NCI-H2171 treated with DMSO at 0.1 percent for 48 hours (cell line): Measurements from ENCODE around the gene IGF2R.
A peak's percentile ranks its signal among the peaks of the same experiment; 100 is the strongest.
"Not testable (repeated sequence)": the region's sequence is repeated elsewhere in the genome, so short reads cannot be mapped to it uniquely, and the experiment has no call there.

ENCODE experiments used
- DNase-seq: peaks from one replicate; lab custom pipeline; 2025; lab: John Stamatoyannopoulos, UW

IGF2R gene

GRCh38 chr6:160137989-160138835 lies 169.3 kb downstream of the IGF2R start:
- peak; percentile 15 for DNase-seq

- DNase-seq: no peak
Measured at GRCh38 chr6:160138839-160139419, 170.0 kb downstream of the IGF2R start.

GRCh38 chr6:160139420-160139851 lies 170.6 kb downstream of the IGF2R start:
- peak; percentile 19 for DNase-seq

GRCh38 chr6:160140493-160140892 lies 171.6 kb downstream of the IGF2R start:
- not testable (repeated sequence) for DNase-seq

GRCh38 chr6:160141001-160141726 lies 172.3 kb downstream of the IGF2R start:
- DNase-seq: peak; percentile 49

- DNase-seq: no peak
Measured at GRCh38 chr6:160142115-160142715, 173.3 kb downstream of the IGF2R start.

- DNase-seq: no peak
Measured at GRCh38 chr6:160146454-160147145, 177.7 kb downstream of the IGF2R start.

GRCh38 chr6:160147146-160147536 lies 178.3 kb downstream of the IGF2R start:
- no peak for DNase-seq

- no peak for DNase-seq
Measured at GRCh38 chr6:160154471-160154870, 185.6 kb downstream of the IGF2R start.

- DNase-seq: no peak
Measured at GRCh38 chr6:160156842-160157241, 188.0 kb downstream of the IGF2R start.

GRCh38 chr6:160160450-160160849 lies 191.6 kb downstream of the IGF2R start:
- no peak for DNase-seq
